Omental fat pad (tissue), 4 donors: Measurements from ENCODE around the gene KRT77. TPM values are rescaled to one million over a fixed set of nuclear protein-coding genes. Genes with fewer than 3 reads are reported as not detected.

Experiments used
- ATAC-seq: fragments of 150-250 bp; one replicate; pipeline ENCODE4 v1.9.1; 2016; ENCODE audit warnings: mild to moderate bottlenecking, moderate library complexity; ENCODE audit not compliant: low FRiP score
- DNase-seq: peaks from one replicate; pipeline ENCODE4 v3.0.0-alpha.2; 2019; ENCODE audit warnings: low spot score
- CTCF ChIP-seq, 3 donors: fragments of 450-650 bp; IDR thresholded peaks; one replicate each; pipeline ENCODE4 v1.5.1; 2016 to 2017; ENCODE audit warnings: antibody characterized with exemption in 3 of 3, mild to moderate bottlenecking in 3 of 3, moderate library complexity in 2 of 3
- total RNA-seq, 4 donors: library from RNA; depleted of rRNA; stranded (reverse); fragments of >200 nt; gene quantifications; one replicate each; pipeline ENCODE4 v1.1.0, GENCODE V29; 2016

Gene KRT77
- total RNA-seq, 4 donors from 2014 or later: not detected

GRCh38 chr12:52667931-52668330 is 35.4 kb downstream of the KRT77 start:
- no peak for TF ChIP-seq CTCF (IDR thresholded peaks at IDR 0.05)
- no peak for DNase-seq
- ATAC-seq: no peak

GRCh38 chr12:52667509-52667908 is 35.8 kb downstream of the KRT77 start:
- no peak for ATAC-seq
- no peak for DNase-seq
- TF ChIP-seq CTCF (IDR thresholded peaks at IDR 0.05): no peak

- DNase-seq (no peak), ATAC-seq (no peak)
- TF ChIP-seq CTCF (IDR thresholded peaks at IDR 0.05): no peak
Measured at GRCh38 chr12:52666471-52666870, 36.9 kb downstream of the KRT77 start.

GRCh38 chr12:52663420-52663819 is 39.9 kb downstream of the KRT77 start:
- no peak for TF ChIP-seq CTCF (IDR thresholded peaks at IDR 0.05)
- DNase-seq (no peak), ATAC-seq (no peak)

GRCh38 chr12:52662918-52663229 is 40.5 kb downstream of the KRT77 start:
- TF ChIP-seq CTCF (IDR thresholded peaks at IDR 0.05): no peak
- DNase-seq: no peak
- ATAC-seq: no peak

- DNase-seq: no peak
- ATAC-seq: no peak
Measured at GRCh38 chr12:52662093-52662917, 41.0 kb downstream of the KRT77 start.

More at GRCh38 chr12:52662093-52662917, 41.0 kb downstream of the KRT77 start:
- TF ChIP-seq CTCF (IDR thresholded peaks at IDR 0.05): no peak
